SU-DHL-6 (cell line): ENCODE measurements around the gene MFSD11.

Experiments used
- H2AFZ ChIP-seq: fragments of 200-600 bp; sonication (generic); 2 replicates; pipeline ENCODE4 v1.6.1; 2014; ENCODE audit warnings: low read depth, mild to moderate bottlenecking, moderate library complexity, mixed read lengths, antibody characterized with exemption, low read length; ENCODE audit not compliant: severe bottlenecking
- H3F3A ChIP-seq: fragments of 200-600 bp; shearing (Covaris generic); 2 replicates; pipeline ENCODE4 v1.6.0; 2016; ENCODE audit warnings: antibody characterized with exemption, mild to moderate bottlenecking; ENCODE audit not compliant: insufficient read depth
- H3K27ac ChIP-seq: fragments of 200-600 bp; sonication (generic); 2 replicates; pipeline ENCODE4 v1.5.1; 2016; ENCODE audit warnings: low read depth, mild to moderate bottlenecking, low read length, moderate library complexity, mixed read lengths
- H3K27me3 ChIP-seq: fragments of 200-600 bp; sonication (generic), shearing (Covaris generic); 2 replicates; pipeline ENCODE4 v1.6.0; 2014; ENCODE audit warnings: mild to moderate bottlenecking, low read length
- H3K36me3 ChIP-seq: fragments of 200-600 bp; sonication (generic); 2 replicates; pipeline ENCODE4 v1.6.1; 2014; ENCODE audit warnings: mild to moderate bottlenecking, low read length, mixed read lengths
- H3K4me2 ChIP-seq: fragments of 300-600, 200-600 bp; shearing (Covaris generic), sonication (generic); 2 replicates; pipeline ENCODE4 v1.6.0; 2014; ENCODE audit warnings: low read length, low read depth, mild to moderate bottlenecking; ENCODE audit not compliant: poor library complexity, severe bottlenecking
- H3K4me3 ChIP-seq: fragments of 200-600 bp; sonication (generic); 2 replicates; pipeline ENCODE4 v1.5.1; 2014; ENCODE audit warnings: antibody characterized with exemption, low read length, mild to moderate bottlenecking, mixed read lengths; ENCODE audit not compliant: insufficient read depth, poor library complexity, severe bottlenecking
- H3K79me2 ChIP-seq: fragments of 200-600 bp; sonication (generic); 2 replicates; pipeline ENCODE4 v1.6.1; 2014; ENCODE audit warnings: mild to moderate bottlenecking, low read length, moderate library complexity; ENCODE audit not compliant: insufficient read depth
- H3K9ac ChIP-seq: fragments of 200-600 bp; sonication (generic); 2 replicates; pipeline ENCODE4 v1.7.0; 2014; ENCODE audit warnings: mild to moderate bottlenecking, low read length
- H3K9me2 ChIP-seq: fragments of 200-600 bp; sonication (generic); replicated peaks from 2 replicates; pipeline ENCODE4 v1.6.1; 2014; ENCODE audit warnings: low read length; ENCODE audit not compliant: insufficient read depth
- H3K9me3 ChIP-seq: fragments of 200-600 bp; sonication (generic); 2 replicates; pipeline ENCODE4 v1.6.1; 2014; ENCODE audit warnings: low read length, mixed read lengths; ENCODE audit not compliant: insufficient read depth
- H4K20me1 ChIP-seq: fragments of 200-600 bp; sonication (generic); 2 replicates; pipeline ENCODE4 v1.6.1; 2014; ENCODE audit warnings: low read depth, mild to moderate bottlenecking, antibody characterized with exemption, low read length, moderate library complexity, mixed read lengths
- CTCF ChIP-seq: fragments of 200-600 bp; sonication (generic); IDR thresholded peaks from one replicate; pipeline ENCODE4 v1.5.1; 2017; ENCODE audit warnings: antibody characterized with exemption, mild to moderate bottlenecking, low read length, moderate library complexity; ENCODE audit not compliant: insufficient read depth, poor library complexity, severe bottlenecking
- EZH2phosphoT487 ChIP-seq: fragments of 200-600 bp; sonication (generic), shearing (Covaris generic); conservative IDR thresholded peaks from 2 replicates; pipeline ENCODE4 v1.6.1; 2018; ENCODE audit warnings: mild to moderate bottlenecking, antibody characterized with exemption, low read length, moderate library complexity, mixed read lengths

Gene MFSD11

GRCh38 chr17:76826330-76827068 is 88.6 kb downstream of the MFSD11 start:
- H3K4me2 ChIP-seq, result no peak overlapping the region
- H3F3A ChIP-seq, result no peaks in the 10 kb centered on the region
- no peak overlapping the region for H3K9ac ChIP-seq
- no peaks in the 10 kb centered on the region for H4K20me1 ChIP-seq
- no peaks in the 10 kb centered on the region for H3K36me3 ChIP-seq
- no peaks in the 10 kb centered on the region for H3K79me2 ChIP-seq
- H3K9me2 ChIP-seq, result no peaks in the 10 kb centered on the region
- no peak overlapping the region for H3K27ac ChIP-seq
- H3K27me3 ChIP-seq, result no peaks in the 10 kb centered on the region
- H3K9me3 ChIP-seq, result no peaks in the 10 kb centered on the region
- H3K4me3 ChIP-seq, result no peak overlapping the region
- no peak overlapping the region for H2AFZ ChIP-seq
- no peak for TF ChIP-seq EZH2phosphoT487
- TF ChIP-seq CTCF, result no peak

- Histone ChIP-seq H3F3A (no peaks in the 10 kb centered on the region), H4K20me1 (no peaks in the 10 kb centered on the region), H3K36me3 (no peaks in the 10 kb centered on the region), H3K27ac (no peak overlapping the region), H3K79me2 (no peaks in the 10 kb centered on the region), H3K27me3 (no peaks in the 10 kb centered on the region), H2AFZ (no peak overlapping the region), H3K9me3 (no peaks in the 10 kb centered on the region), H3K4me3 (no peak overlapping the region), H3K9me2 (no peaks in the 10 kb centered on the region), H3K4me2 (no peak overlapping the region), H3K9ac (no peak overlapping the region)
- TF ChIP-seq EZH2phosphoT487, result no peak
- TF ChIP-seq CTCF, result no peak
Observed at GRCh38 chr17:76827736-76828135, 89.8 kb downstream of the MFSD11 start.
